IMR-90 (cell line): Measurements from ENCODE around the gene GRIN2A. TPM values are rescaled to one million over a fixed set of nuclear protein-coding genes. Genes with fewer than 3 reads are reported as not detected.

ENCODE experiments used
- ATAC-seq: fragments of 200-7000 bp; cut with Tn5 transposase; 2 replicates; pipeline ENCODE4 v1.9.1; 2020; ENCODE audit warnings: low read depth, mild to moderate bottlenecking, moderate library complexity
- BruUV-seq: library from RNA; stranded (reverse); fragments of 400-500 nt; replicated peaks from 2 replicates; lab custom pipeline; 2021; lab: Mats Ljungman, UMichigan
- CTCF ChIA-PET: fragments of 300-600 bp; formaldehyde crosslinking; extraction: SDS; loops from one replicate; lab custom pipeline; 2021; ENCODE audit warnings: antibody characterized with exemption; lab: Yijun Ruan, JAX
- POLR2A ChIA-PET: fragments of 300-600 bp; sonication (Branson Sonifier 250); formaldehyde crosslinking; loops from one replicate; lab custom pipeline; 2022; ENCODE audit warnings: antibody characterized with exemption; ENCODE audit not compliant: unreplicated experiment; lab: Charles Lee
- DNase-seq: peaks from one replicate; pipeline ENCODE4 v3.0.0; 2013
- H2AFZ ChIP-seq: replicated peaks from 2 replicates; pipeline ENCODE3; 2013; ENCODE audit warnings: low read length, mild to moderate bottlenecking; ENCODE audit not compliant: poor library complexity
- H2AK5ac ChIP-seq: 2 replicates; pipeline ENCODE4 v1.6.1; 2013; ENCODE audit warnings: low read depth, low read length, inconsistent platforms
- H2AK9ac ChIP-seq: replicated peaks from 2 replicates; pipeline ENCODE3; 2013; ENCODE audit warnings: mild to moderate bottlenecking, low read depth, low read length, moderate library complexity; ENCODE audit not compliant: poor library complexity
- H2BK120ac ChIP-seq: 2 replicates; pipeline ENCODE4 v1.6.1; 2013; ENCODE audit warnings: low read depth, low read length, inconsistent platforms
- H2BK15ac ChIP-seq: 3 replicates; pipeline ENCODE4 v1.6.1; 2013; ENCODE audit warnings: low read depth, low read length, inconsistent platforms
- H2BK20ac ChIP-seq: 2 replicates; pipeline ENCODE4 v1.6.1; 2013; ENCODE audit warnings: low read depth, mild to moderate bottlenecking, inconsistent platforms, low read length, moderate library complexity
- H2BK5ac ChIP-seq: 2 replicates; pipeline ENCODE4 v1.6.1; 2013; ENCODE audit warnings: mild to moderate bottlenecking, low read depth, low read length, inconsistent platforms; ENCODE audit not compliant: poor library complexity, severe bottlenecking
- H3K14ac ChIP-seq: replicated peaks from 2 replicates; pipeline ENCODE4 v1.6.1; 2013; ENCODE audit warnings: low read depth, low read length, inconsistent platforms
- H3K18ac ChIP-seq: 2 replicates; pipeline ENCODE4 v1.6.1; 2013; ENCODE audit warnings: low read depth, low read length, control low read depth
- H3K23ac ChIP-seq: 2 replicates; pipeline ENCODE4 v1.6.1; 2013; ENCODE audit warnings: low read depth, low read length, inconsistent platforms
- H3K27ac ChIP-seq: 2 replicates; pipeline ENCODE4 v1.5.1; 2013; ENCODE audit warnings: mild to moderate bottlenecking, control low read depth, low read length; ENCODE audit not compliant: insufficient read depth
- H3K27me3 ChIP-seq: 2 replicates; pipeline ENCODE4 v1.6.1; 2013; ENCODE audit warnings: low read length; ENCODE audit not compliant: control insufficient read depth, insufficient read depth
- H3K36me3 ChIP-seq: 2 replicates; pipeline ENCODE4 v1.6.1; 2013; ENCODE audit warnings: low read length, mixed read lengths; ENCODE audit not compliant: control insufficient read depth, insufficient read depth
- H3K4ac ChIP-seq: 2 replicates; pipeline ENCODE4 v1.6.1; 2013; ENCODE audit warnings: low read depth, low read length, inconsistent platforms
- H3K4me1 ChIP-seq: 2 replicates; pipeline ENCODE4 v1.6.1; 2013; ENCODE audit warnings: low read length, mixed read lengths; ENCODE audit not compliant: control insufficient read depth, insufficient read depth
- H3K4me2 ChIP-seq: 2 replicates; pipeline ENCODE4 v1.6.1; 2013; ENCODE audit warnings: low read depth, mild to moderate bottlenecking, control low read depth, low read length, moderate library complexity
- H3K4me3 ChIP-seq: 2 replicates; pipeline ENCODE4 v1.5.1; 2013; ENCODE audit warnings: low read depth, mild to moderate bottlenecking, control low read depth, low read length, moderate library complexity; ENCODE audit not compliant: insufficient read depth
- H3K56ac ChIP-seq: 2 replicates; pipeline ENCODE4 v1.6.1; 2013; ENCODE audit warnings: low read length, inconsistent platforms; ENCODE audit not compliant: insufficient read depth; ENCODE audit errors: extremely low read depth
- H3K79me1 ChIP-seq, 2 experiments: 2 replicates each; pipeline ENCODE4 v1.6.1; 2013; ENCODE audit warnings: low read length in 2 of 2, inconsistent platforms in 1 of 2, low read depth in 1 of 2
- H3K9ac ChIP-seq: 2 replicates; pipeline ENCODE4 v1.6.1; 2013; ENCODE audit warnings: low read depth, low read length, control low read depth
- H3K9me1 ChIP-seq: 2 replicates; pipeline ENCODE4 v1.6.1; 2013; ENCODE audit warnings: low read length, inconsistent platforms; ENCODE audit not compliant: insufficient read depth
- H3K9me3 ChIP-seq: 2 replicates; pipeline ENCODE4 v1.6.1; 2013; ENCODE audit warnings: low read length; ENCODE audit not compliant: control insufficient read depth, insufficient read depth
- H4K20me1 ChIP-seq: 2 replicates; pipeline ENCODE4 v1.6.1; 2013; ENCODE audit warnings: low read length, inconsistent platforms; ENCODE audit not compliant: insufficient read depth
- H4K5ac ChIP-seq: 2 replicates; pipeline ENCODE4 v1.6.1; 2013; ENCODE audit warnings: mild to moderate bottlenecking, low read depth, low read length, control low read depth
- H4K8ac ChIP-seq, 2 experiments: 2 replicates each; pipeline ENCODE4 v1.6.1; 2013; ENCODE audit warnings: low read depth in 2 of 2, low read length in 2 of 2, control low read depth in 1 of 2, inconsistent platforms in 1 of 2
- H4K91ac ChIP-seq: 2 replicates; pipeline ENCODE4 v1.6.1; 2013; ENCODE audit warnings: low read depth, low read length, inconsistent platforms; ENCODE audit not compliant: insufficient read depth
- BHLHE40 ChIP-seq: fragments of 150-350 bp; IDR thresholded peaks from 2 replicates; pipeline ENCODE4 v1.6.1; 2016; ENCODE audit warnings: mild to moderate bottlenecking, low read depth, low read length
- CEBPB ChIP-seq: IDR thresholded peaks from 2 replicates; pipeline ENCODE4 v1.6.1; 2012; ENCODE audit warnings: low read depth, low read length, improper control_type of control experiment
- FOS ChIP-seq: fragments of 150-350 bp; IDR thresholded peaks from 2 replicates; pipeline ENCODE4 v1.6.1; 2016; ENCODE audit warnings: low read depth, low read length
- MAFK ChIP-seq: IDR thresholded peaks from 2 replicates; pipeline ENCODE4 v1.6.1; 2012; ENCODE audit warnings: low read depth, low read length, improper control_type of control experiment
- MAZ ChIP-seq: IDR thresholded peaks from 2 replicates; pipeline ENCODE4 v1.6.1; 2012; ENCODE audit warnings: low read depth, mild to moderate bottlenecking, low read length, improper control_type of control experiment, moderate library complexity, borderline replicate concordance
- NFE2L2 ChIP-seq: fragments of 150-350 bp; IDR thresholded peaks from 2 replicates; pipeline ENCODE4 v1.6.1; 2016; ENCODE audit warnings: low read depth, mild to moderate bottlenecking, low read length
- RAD21 ChIP-seq: IDR thresholded peaks from 2 replicates; pipeline ENCODE4 v1.6.1; 2012; ENCODE audit warnings: low read length, improper control_type of control experiment
- RCOR1 ChIP-seq: IDR thresholded peaks from 2 replicates; pipeline ENCODE4 v1.6.1; 2012; ENCODE audit warnings: mild to moderate bottlenecking, low read length, improper control_type of control experiment; ENCODE audit not compliant: insufficient replicate concordance
- WGBS, 2 experiments: methylation state at CpG; one replicate each; pipeline versions ENCODE4 v1.1.5 to v1.1.7; 2013; ENCODE audit warnings: missing lambda C conversion rate in 2 of 2; ENCODE audit not compliant: insufficient read length in 1 of 2; ENCODE audit errors: extremely low coverage in 2 of 2; 5-methylcytosine and 5-hydroxymethylcytosine counted together
- dilution Hi-C: fragments of 300-500 bp; cut with HindIII; formaldehyde crosslinking; loops from one replicate; pipeline ENCODE4 v1.14.3; 2018; ENCODE audit warnings: low sequenced_read_pairs; ENCODE audit not compliant: unreplicated experiment
- in situ Hi-C: fragments of 300-500 bp; cut with MboI; formaldehyde crosslinking; loops from 3 replicates; pipeline ENCODE4 v1.14.3; 2019; ENCODE audit warnings: low sequenced_read_pairs, inconsistent platforms, mixed read lengths
- intact Hi-C: fragments of 100-400 bp; cut with micrococcal nuclease; formaldehyde crosslinking; loops from 2 replicates; pipeline ENCODE4 v1.10.0; 2022
- polyA plus RNA-seq, 3 experiments: library from polyadenylated mRNA; depleted of rRNA; stranded (reverse); fragments of >200 nt; gene quantifications; 2 replicates each; pipeline ENCODE4 v1.2.3, GENCODE V29; 2012; ENCODE audit warnings: low replicate concordance in 1 of 3
- total RNA-seq: library from RNA; depleted of rRNA; stranded (reverse); fragments of >200 nt; gene quantifications from 2 replicates; pipeline ENCODE4 v1.2.3, GENCODE V29; 2012
- TF ChIP-seq, protein P1 (sequence below): fragments of 150-350 bp; IDR thresholded peaks from 2 replicates; pipeline ENCODE4 v1.6.1; 2017; ENCODE audit warnings: mild to moderate bottlenecking, antibody characterized with exemption, low read length, low read depth

The GRIN2A gene
- total and polyA plus RNA-seq, 2 of the 4 experiments (the other 2 are of a cell fraction), result under 0.01 TPM; not detected in 1

DNA sequence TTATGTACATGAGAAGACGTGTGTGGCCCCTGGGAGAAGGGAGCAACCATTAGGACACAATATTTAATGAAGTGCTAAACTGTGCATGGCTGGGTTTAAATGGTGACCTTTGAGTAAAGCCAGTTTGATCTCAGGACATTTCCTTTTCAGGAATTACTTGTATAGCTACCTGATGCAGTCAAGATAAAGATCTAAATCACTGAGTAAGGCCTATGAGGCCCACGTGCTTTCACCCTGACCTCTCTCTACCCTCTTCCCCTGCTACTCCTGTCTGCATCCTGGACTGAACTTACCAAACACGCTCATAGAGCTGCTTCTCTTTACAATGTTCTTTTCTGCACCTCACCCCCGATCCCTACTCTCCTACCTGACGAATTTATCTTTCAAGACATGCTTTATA is 98.9 kb downstream of the GRIN2A start:
- Histone ChIP-seq H3K27ac (no peak overlapping the region), H4K91ac (no peak overlapping the region), H2BK20ac (no peak overlapping the region), H3K9ac (no peak overlapping the region), H3K14ac (no peak overlapping the region), H3K9me1 (no peaks in the 10 kb centered on the region), H3K36me3 (no peaks in the 10 kb centered on the region), H3K4me1 (no peaks in the 10 kb centered on the region), H3K79me1 (no peaks in the 10 kb centered on the region), H2AK5ac (no peak overlapping the region), H3K27me3 (no peaks in the 10 kb centered on the region), H2BK15ac (no peak overlapping the region), H3K56ac (no peak overlapping the region), H3K9me3 (peaks cover 19% of the 10 kb centered on the region), H4K5ac (no peak overlapping the region), H2BK5ac (no peak overlapping the region), H2AFZ (no peak overlapping the region), H2AK9ac (no peak overlapping the region), H2BK120ac (no peak overlapping the region), H3K23ac (no peak overlapping the region), H3K4ac (no peak overlapping the region), H3K18ac (no peak overlapping the region), H3K4me3 (no peak overlapping the region), H4K8ac (no peak overlapping the region), H4K20me1 (no peaks in the 10 kb centered on the region), H3K4me2 (no peak overlapping the region)
- no TSS peak for BruUV-seq
- no peak for DNase-seq
- dilution Hi-C loops (no loop called here), in situ Hi-C loops (no loop called here), intact Hi-C loops (no loop called here)
- POLR2A ChIA-PET, result no interaction called here
- no peak for ATAC-seq
- WGBS, 2 experiments, result 11% methylated on average over 1 of the region's 5 CpGs; no CpG with 5 or more reads in 1 of the 2 experiments
- CTCF ChIA-PET, result no interaction called here
- TF ChIP-seq FOS (no peak), BHLHE40 (no peak), CEBPB (no peak), RCOR1 (no peak), MAZ (no peak), RAD21 (no peak), NFE2L2 (no peak), MAFK (no peak)
- TF ChIP-seq, protein P1, sequence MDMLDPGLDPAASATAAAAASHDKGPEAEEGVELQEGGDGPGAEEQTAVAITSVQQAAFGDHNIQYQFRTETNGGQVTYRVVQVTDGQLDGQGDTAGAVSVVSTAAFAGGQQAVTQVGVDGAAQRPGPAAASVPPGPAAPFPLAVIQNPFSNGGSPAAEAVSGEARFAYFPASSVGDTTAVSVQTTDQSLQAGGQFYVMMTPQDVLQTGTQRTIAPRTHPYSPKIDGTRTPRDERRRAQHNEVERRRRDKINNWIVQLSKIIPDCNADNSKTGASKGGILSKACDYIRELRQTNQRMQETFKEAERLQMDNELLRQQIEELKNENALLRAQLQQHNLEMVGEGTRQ, result no peak
